Endothelial cell of umbilical vein (primary cell): ENCODE measurements around the gene ZNF160. TPM values are rescaled to one million over a fixed set of nuclear protein-coding genes. Genes with fewer than 3 reads are reported as not detected.

Experiments used
- BruUV-seq: library from RNA; stranded (reverse); fragments of 400-500 nt; replicated peaks from 2 replicates; lab custom pipeline; 2021; lab: Mats Ljungman, UMichigan
- CTCF ChIA-PET: fragments of 300-600, 350-600 bp; sonication (Branson Sonifier 250); formaldehyde crosslinking; loops from one replicate; lab custom pipeline; 2021; ENCODE audit warnings: antibody characterized with exemption, inconsistent platforms; lab: Charles Lee
- POLR2A ChIA-PET: fragments of 300-600, 350-600 bp; sonication (Branson Sonifier 250); formaldehyde crosslinking; loops from one replicate; lab custom pipeline; 2021; ENCODE audit warnings: antibody characterized with exemption, inconsistent platforms; lab: Charles Lee
- DNase-seq: peaks from one replicate; pipeline ENCODE4 v3.0.0-alpha.2; 2011; ENCODE audit warnings: low read depth, low spot score
- FAIRE-seq: peaks from 2 replicates; lab custom pipeline; 2011; peaks lifted over from hg19 to GRCh38; lab: Jason Lieb, UNC
- H2AFZ ChIP-seq: 2 replicates; pipeline ENCODE4 v1.6.0; 2012; ENCODE audit warnings: low read depth, low read length, control low read depth, inconsistent platforms
- H3K27ac ChIP-seq: 2 replicates; pipeline ENCODE4 v1.5.1; 2011; ENCODE audit warnings: low read depth, mild to moderate bottlenecking, control low read depth, low read length, moderate library complexity; ENCODE audit not compliant: insufficient read depth
- H3K27me3 ChIP-seq, 2 experiments: 2 replicates each; pipeline versions ENCODE4 v1.6.0 to v1.6.1; 2011; ENCODE audit warnings: low read length in 2 of 2, mixed read lengths in 1 of 2; ENCODE audit not compliant: control insufficient read depth in 2 of 2, insufficient read depth in 2 of 2
- H3K36me3 ChIP-seq, 2 experiments: 2 replicates in 1 of 2; 3 replicates in 1 of 2; pipeline ENCODE4 v1.5.1; 2011; ENCODE audit warnings: low read length in 2 of 2, mild to moderate bottlenecking in 1 of 2, moderate library complexity in 1 of 2; ENCODE audit not compliant: control insufficient read depth in 2 of 2, insufficient read depth in 2 of 2; ENCODE audit errors: extremely low read depth in 1 of 2
- H3K4me1 ChIP-seq: 3 replicates; pipeline ENCODE4 v1.5.1; 2011; ENCODE audit warnings: mild to moderate bottlenecking, low read length; ENCODE audit not compliant: control insufficient read depth, insufficient read depth; ENCODE audit errors: extremely low read depth
- H3K4me2 ChIP-seq: 2 replicates; pipeline ENCODE4 v1.6.1; 2011; ENCODE audit warnings: low read length, control low read depth, mixed read lengths; ENCODE audit not compliant: insufficient read depth
- H3K4me3 ChIP-seq, 3 experiments: fragments of 200-600 bp in 1 of 3; sonication (generic), shearing (Covaris generic) in 1 of 3; replicated peaks in 1 of 3; 2 replicates each; pipeline ENCODE4 v1.5.1; 2011 to 2016; ENCODE audit warnings: control low read depth in 3 of 3, low read length in 3 of 3, mild to moderate bottlenecking in 2 of 3, inconsistent platforms in 1 of 3, low read depth in 1 of 3, moderate library complexity in 1 of 3; ENCODE audit not compliant: insufficient read depth in 1 of 3
- H3K79me2 ChIP-seq: 2 replicates; pipeline ENCODE4 v1.6.0; 2012; ENCODE audit warnings: low read length, inconsistent platforms; ENCODE audit not compliant: control insufficient read depth, insufficient read depth
- H3K9ac ChIP-seq: replicated peaks from 2 replicates; pipeline ENCODE3; 2011; ENCODE audit warnings: low read length, control low read depth; ENCODE audit not compliant: insufficient read depth; ENCODE audit errors: extremely low read depth
- H3K9me1 ChIP-seq: replicated peaks from 3 replicates; pipeline ENCODE4 v1.6.0; 2011; ENCODE audit warnings: mild to moderate bottlenecking, low read length; ENCODE audit not compliant: control insufficient read depth, insufficient read depth; ENCODE audit errors: extremely low read depth
- H3K9me3 ChIP-seq: replicated peaks from 2 replicates; pipeline ENCODE4 v1.5.1; 2012; ENCODE audit warnings: low read length, inconsistent platforms; ENCODE audit not compliant: control insufficient read depth, insufficient read depth
- H4K20me1 ChIP-seq: replicated peaks from 2 replicates; pipeline ENCODE3; 2011; ENCODE audit warnings: mild to moderate bottlenecking, low read length; ENCODE audit not compliant: control insufficient read depth, insufficient read depth; ENCODE audit errors: extremely low read depth
- CTCF ChIP-seq, 2 donors: IDR thresholded peaks; 1 replicate in 1 of 2; 2 replicates in 1 of 2; pipeline ENCODE4 v1.5.1; 2011; ENCODE audit warnings: low read length in 2 of 2, mild to moderate bottlenecking in 2 of 2, moderate library complexity in 2 of 2, control low read depth in 1 of 2, inconsistent platforms in 1 of 2, low read depth in 1 of 2; ENCODE audit not compliant: insufficient read depth in 1 of 2; ENCODE audit errors: extremely low read depth in 1 of 2
- EZH2 ChIP-seq: IDR thresholded peaks from 2 replicates; pipeline ENCODE4 v1.6.1; 2012; ENCODE audit warnings: borderline replicate concordance, low read depth, mild to moderate bottlenecking, moderate library complexity, low read length, inconsistent platforms; ENCODE audit not compliant: severe bottlenecking
- FOS ChIP-seq: IDR thresholded peaks from 2 replicates; pipeline ENCODE4 v1.6.1; 2011; ENCODE audit warnings: mild to moderate bottlenecking, low read length, moderate library complexity, borderline replicate concordance; ENCODE audit not compliant: insufficient read depth
- GATA2 ChIP-seq: IDR thresholded peaks from 2 replicates; pipeline ENCODE4 v1.7.0; 2011; ENCODE audit warnings: low read depth, mild to moderate bottlenecking, moderate library complexity, mixed read lengths, low read length; ENCODE audit not compliant: insufficient read length, insufficient read depth
- JUN ChIP-seq: IDR thresholded peaks from 2 replicates; pipeline ENCODE4 v1.6.1; 2011; ENCODE audit warnings: borderline replicate concordance, low read depth; ENCODE audit not compliant: insufficient read length, insufficient read depth
- MAX ChIP-seq: IDR thresholded peaks from 2 replicates; pipeline ENCODE4 v1.6.1; 2011; ENCODE audit not compliant: insufficient read depth, insufficient read length
- MYC ChIP-seq: IDR thresholded peaks from one replicate; pipeline ENCODE4 v1.6.1; 2011; ENCODE audit warnings: mild to moderate bottlenecking, low read depth, low read length
- POLR2A ChIP-seq: IDR thresholded peaks from 2 replicates; pipeline ENCODE4 v1.6.1; 2012; ENCODE audit warnings: low read depth, mild to moderate bottlenecking, control low read depth, low read length
- POLR2AphosphoS5 ChIP-seq: IDR thresholded peaks from 2 replicates; pipeline ENCODE4 v1.6.1; 2012; ENCODE audit warnings: low read depth, mild to moderate bottlenecking, control low read depth, low read length, moderate library complexity; ENCODE audit not compliant: insufficient read depth
- dilution Hi-C: fragments of 300-500 bp; cut with MboI; formaldehyde crosslinking; loops from one replicate; pipeline ENCODE4 v1.15.0; 2019; ENCODE audit warnings: low sequenced_read_pairs; ENCODE audit not compliant: extremely low pct_ligation_motif_present
- intact Hi-C: fragments of 100-400 bp; cut with micrococcal nuclease; formaldehyde crosslinking; loops from one replicate; pipeline ENCODE4 v1.10.0; 2022
- polyA plus RNA-seq, 4 experiments: library from polyadenylated mRNA; depleted of rRNA in 3 of 4; stranded (reverse) in 3 of 4; unstranded in 1 of 4; fragments of >200 nt; gene quantifications; 2 replicates each; pipeline versions ENCODE4 v1.2.1 to v1.2.3, GENCODE V29; 2011 to 2012; ENCODE audit warnings: missing spikeins in 1 of 4
- total RNA-seq: library from RNA; stranded (reverse); gene quantifications from 2 replicates; pipeline ENCODE4 v1.2.3, GENCODE V29; 2021

ZNF160 gene
- total and polyA plus RNA-seq, 2 donors (not counting 3 experiments of a cell fraction or from before 2014, with no cell fraction given) = 11.3 to 16.4 TPM

GRCh38 chr19:53055117-53055516, 48.1 kb downstream of the ZNF160 start:
- FAIRE-seq (no peak), DNase-seq (no peak)
- no peaks in the 10 kb centered on the region for H4K20me1 ChIP-seq
- H3K27ac ChIP-seq = no peak overlapping the region
- H2AFZ ChIP-seq = no peak overlapping the region
- H3K4me3 ChIP-seq = no peak overlapping the region
- no peaks in the 10 kb centered on the region for H3K9me3 ChIP-seq
- intact Hi-C loops (no loop called here), dilution Hi-C loops (no loop called here)
- ChIA-PET POLR2A (no interaction called here), CTCF (no interaction called here)
- no peak overlapping the region for H3K9ac ChIP-seq
- no peaks in the 10 kb centered on the region for H3K4me1 ChIP-seq
- H3K36me3 ChIP-seq = no peaks in the 10 kb centered on the region
- no peak overlapping the region for H3K4me2 ChIP-seq
- no peaks in the 10 kb centered on the region for H3K9me1 ChIP-seq
- TF ChIP-seq JUN = no peak
- no peak for TF ChIP-seq GATA2
- TF ChIP-seq MAX = no peak
- no peak for TF ChIP-seq POLR2A
- no peak for TF ChIP-seq EZH2
- no peak for TF ChIP-seq MYC
- BruUV-seq = no TSS peak
- peaks cover 0 to 2% of the 10 kb centered on the region in 2 experiments for H3K27me3 ChIP-seq
- H3K79me2 ChIP-seq = no peaks in the 10 kb centered on the region

- no peaks in the 10 kb centered on the region for H3K9me3 ChIP-seq
- intact Hi-C loops (no loop called here), dilution Hi-C loops (no loop called here)
- H3K4me3 ChIP-seq = no peak overlapping the region
- no peak overlapping the region for H3K27ac ChIP-seq
- H3K4me1 ChIP-seq = no peaks in the 10 kb centered on the region
- no peaks in the 10 kb centered on the region for H4K20me1 ChIP-seq
- H3K36me3 ChIP-seq = no peaks in the 10 kb centered on the region
- FAIRE-seq (no peak), DNase-seq (no peak)
- no peaks in the 10 kb centered on the region for H3K9me1 ChIP-seq
- CTCF ChIA-PET = no interaction called here
- no peak for TF ChIP-seq JUN
- no peak for TF ChIP-seq GATA2
- no peak for TF ChIP-seq EZH2
- no peak for TF ChIP-seq POLR2A
- TF ChIP-seq MAX = no peak
- TF ChIP-seq CTCF (IDR thresholded peaks at IDR 0.05; ENCODE audit: extremely low read depth in 1 of 2, insufficient read depth in 1 of 2, low read depth in 1 of 2, low read length in 2 of 2) = no peak
- no peak for TF ChIP-seq FOS
- TF ChIP-seq MYC = no peak
- no peak for TF ChIP-seq POLR2AphosphoS5
- POLR2A ChIA-PET = no interaction called here
- H3K79me2 ChIP-seq = no peaks in the 10 kb centered on the region
- no peak overlapping the region for H3K9ac ChIP-seq
- no TSS peak for BruUV-seq
- H3K27me3 ChIP-seq = no peaks in the 10 kb centered on the region
- no peak overlapping the region for H2AFZ ChIP-seq
- no peak overlapping the region for H3K4me2 ChIP-seq
Observed at GRCh38 chr19:53047379-53047778, 55.8 kb downstream of the ZNF160 start.
